GM19023 (cell line): ENCODE data around the gene NBPF8.
A peak's percentile ranks its signal among the peaks of the same experiment; 100 is the strongest.
"Not testable (repeated sequence)": the region's sequence is repeated elsewhere in the genome, so short reads cannot be mapped to it uniquely, and the experiment has no call there.

Source experiments
- ATAC-seq: cut with Tn5 transposase; IDR thresholded peaks from one replicate; pipeline ENCODE4 v1.9.1; 2021; ENCODE audit warnings: mild to moderate bottlenecking, moderate library complexity; ENCODE audit not compliant: unreplicated experiment

NBPF8 gene, protein sequence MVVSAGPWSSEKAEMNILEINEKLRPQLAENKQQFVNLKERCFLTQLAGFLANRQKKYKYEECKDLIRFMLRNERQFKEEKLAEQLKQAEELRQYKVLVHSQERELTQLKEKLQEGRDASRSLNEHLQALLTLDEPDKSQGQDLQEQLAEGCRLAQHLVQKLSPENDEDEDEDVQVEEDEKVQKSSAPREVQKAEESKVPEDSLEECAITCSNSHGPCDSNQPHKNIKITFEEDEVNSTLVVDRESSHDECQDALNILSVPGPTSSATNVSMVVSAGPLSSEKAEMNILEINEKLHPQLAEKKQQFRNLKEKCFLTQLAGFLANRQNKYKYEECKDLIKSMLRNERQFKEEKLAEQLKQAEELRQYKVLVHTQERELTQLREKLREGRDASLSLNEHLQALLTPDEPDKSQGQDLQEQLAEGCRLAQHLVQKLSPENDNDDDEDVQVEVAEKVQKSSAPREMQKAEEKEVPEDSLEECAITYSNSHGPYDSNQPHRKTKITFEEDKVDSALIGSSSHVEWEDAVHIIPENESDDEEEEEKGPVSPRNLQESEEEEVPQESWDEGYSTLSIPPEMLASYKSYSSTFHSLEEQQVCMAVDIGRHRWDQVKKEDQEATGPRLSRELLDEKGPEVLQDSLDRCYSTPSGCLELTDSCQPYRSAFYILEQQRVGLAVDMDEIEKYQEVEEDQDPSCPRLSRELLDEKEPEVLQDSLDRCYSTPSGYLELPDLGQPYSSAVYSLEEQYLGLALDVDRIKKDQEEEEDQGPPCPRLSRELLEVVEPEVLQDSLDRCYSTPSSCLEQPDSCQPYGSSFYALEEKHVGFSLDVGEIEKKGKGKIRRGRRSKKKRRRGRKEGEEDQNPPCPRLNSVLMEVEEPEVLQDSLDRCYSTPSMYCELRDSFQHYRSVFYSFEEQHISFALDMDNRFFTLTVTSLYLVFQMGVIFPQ

DNA sequence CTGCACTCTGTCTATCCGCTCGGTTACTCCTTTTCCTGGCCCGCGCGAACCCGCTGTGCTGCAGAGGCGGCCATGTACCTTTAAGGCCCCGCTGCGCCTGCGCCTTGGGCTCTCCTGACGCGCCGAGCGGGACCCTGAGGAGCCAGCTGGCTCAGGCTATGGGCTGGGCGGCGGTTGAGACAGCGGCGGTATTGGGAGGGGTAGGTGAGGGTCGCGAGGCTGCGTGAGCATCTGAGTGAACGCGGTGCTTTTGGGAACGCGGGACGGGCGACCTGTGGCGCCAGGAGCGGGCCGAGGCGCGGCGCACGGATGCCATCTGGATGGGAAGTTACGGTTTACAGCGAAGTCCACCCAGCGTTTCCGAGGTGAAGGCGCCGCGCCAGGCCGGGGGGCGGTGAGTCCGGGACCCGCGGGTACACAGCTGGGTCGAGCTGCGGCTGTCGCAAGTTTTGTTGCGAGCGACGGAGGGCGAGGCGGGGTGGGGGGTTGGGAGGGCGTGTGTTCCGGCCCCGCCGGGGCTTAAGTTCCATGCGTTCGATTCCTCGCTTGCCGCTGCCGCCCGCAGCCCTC, at the start of gene NBPF8:
NBPF8 (plus strand) TSS at position 125 of the 570 bp plus-strand sequence. CDS start 21,488 bp downstream, outside the sequence.
- ATAC-seq, result peak; percentile 99

- not testable (repeated sequence) for ATAC-seq
Measured at GRCh38 chr1:120367709-120368108, 47.1 kb upstream of the NBPF8 start.

DNA sequence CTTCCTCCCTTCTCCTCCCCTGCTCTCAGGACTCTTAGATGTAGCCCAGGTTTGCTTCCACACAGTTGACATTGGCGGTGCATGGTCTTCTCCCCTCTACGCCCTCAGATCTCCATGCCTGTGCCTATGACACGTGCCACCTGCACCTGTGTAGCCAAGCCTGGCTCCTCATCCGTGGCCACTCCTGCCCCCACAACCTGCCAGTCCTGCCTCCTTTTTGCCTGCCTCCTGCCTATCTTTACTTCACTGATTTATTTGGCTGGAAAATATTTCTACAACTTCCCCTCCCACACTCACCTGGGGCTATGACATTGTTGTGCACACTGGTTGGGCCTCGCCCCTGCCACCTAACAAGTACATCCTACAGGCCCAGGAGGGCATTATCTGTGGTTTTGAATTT, 28.2 kb upstream of the NBPF8 start:
- ATAC-seq, result not testable (repeated sequence)

GRCh38 chr1:120388597-120389126, 26.2 kb upstream of the NBPF8 start:
- ATAC-seq, result not testable (repeated sequence)

DNA sequence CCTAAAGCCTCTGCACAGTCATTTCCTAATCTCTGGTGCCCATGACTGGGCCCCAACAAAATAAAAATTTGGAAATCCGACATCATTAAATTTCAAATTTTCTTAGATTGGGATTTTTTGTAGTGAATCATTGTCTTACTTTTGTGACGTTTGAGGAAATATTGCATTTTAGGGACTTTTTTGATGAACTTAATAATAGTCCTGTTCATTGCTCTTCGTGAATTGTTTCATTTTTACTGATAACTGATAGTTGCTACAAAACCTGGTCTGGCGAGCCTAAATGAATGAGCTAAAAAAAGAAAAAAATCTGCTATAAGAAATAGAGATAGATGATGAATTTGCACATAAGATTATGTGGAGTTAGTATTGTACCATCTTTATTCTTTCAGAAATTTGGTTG, 23.5 kb upstream of the NBPF8 start:
- not testable (repeated sequence) for ATAC-seq

DNA sequence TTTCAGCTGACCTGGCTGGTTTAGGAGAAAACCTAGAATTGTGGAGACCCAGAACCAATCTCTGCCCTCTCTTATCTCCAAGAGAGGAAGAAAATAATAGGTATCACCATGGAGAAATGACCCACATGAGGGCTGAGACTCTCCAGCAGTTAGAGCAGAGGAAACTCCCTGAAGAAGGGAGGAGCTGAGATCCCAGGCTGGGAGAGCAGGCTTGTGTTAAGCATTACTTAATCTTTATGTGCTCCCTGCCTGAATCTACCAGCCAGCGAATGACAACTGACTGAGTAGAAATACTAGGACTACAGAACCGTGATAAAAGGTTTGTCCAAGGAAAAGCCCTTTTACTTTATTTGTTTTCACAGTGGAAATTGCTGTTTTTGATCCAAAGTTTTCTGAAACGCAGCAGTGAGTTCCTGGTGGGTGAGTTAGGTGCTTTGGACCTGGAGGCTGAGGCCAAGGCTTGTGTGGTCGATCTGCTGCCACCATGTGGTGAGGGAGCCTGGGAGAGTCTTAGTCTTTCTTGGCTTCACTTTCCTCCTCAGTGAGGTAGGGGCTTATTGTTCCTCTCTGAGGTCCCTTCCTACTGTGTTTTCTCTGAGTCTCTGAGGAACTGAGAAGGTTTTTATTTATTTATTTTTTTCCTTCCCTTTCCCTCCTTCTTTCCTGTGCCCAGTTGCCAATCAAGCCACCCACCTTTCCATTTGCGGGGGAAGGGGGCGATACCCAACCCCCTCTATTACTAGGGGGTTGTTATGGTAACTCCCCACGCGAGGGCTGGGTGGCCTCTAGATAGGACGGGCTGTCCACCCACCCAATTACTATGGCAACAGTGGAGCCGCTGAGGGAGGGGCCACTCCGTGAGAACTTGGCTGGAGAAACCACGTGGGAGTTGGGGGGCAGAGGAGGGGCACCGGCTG, 21.3 kb upstream of the NBPF8 start:
- not testable (repeated sequence) for ATAC-seq

DNA sequence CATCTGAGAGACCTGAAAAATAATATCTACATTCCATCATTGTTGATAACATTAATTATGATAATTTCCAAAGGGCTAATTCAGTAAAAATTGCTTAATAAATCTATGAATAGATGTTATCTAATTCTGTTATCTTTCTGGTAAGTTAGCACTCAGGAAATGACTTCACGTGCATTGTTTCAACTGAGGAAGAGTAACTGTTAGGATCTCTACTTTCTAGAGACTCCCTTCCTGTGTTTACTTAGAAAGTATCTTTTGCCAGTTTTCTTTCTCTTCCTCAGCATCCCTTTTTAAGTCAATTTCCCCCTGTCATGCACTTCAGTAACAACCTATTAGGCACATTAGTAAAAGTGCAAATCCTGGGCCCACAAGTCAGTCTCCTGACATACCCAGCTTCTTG, 9.5 kb upstream of the NBPF8 start:
- ATAC-seq, result not testable (repeated sequence)

GRCh38 chr1:120414451-120414850, 384 bp upstream of the NBPF8 start:
- ATAC-seq, result not testable (repeated sequence)

DNA sequence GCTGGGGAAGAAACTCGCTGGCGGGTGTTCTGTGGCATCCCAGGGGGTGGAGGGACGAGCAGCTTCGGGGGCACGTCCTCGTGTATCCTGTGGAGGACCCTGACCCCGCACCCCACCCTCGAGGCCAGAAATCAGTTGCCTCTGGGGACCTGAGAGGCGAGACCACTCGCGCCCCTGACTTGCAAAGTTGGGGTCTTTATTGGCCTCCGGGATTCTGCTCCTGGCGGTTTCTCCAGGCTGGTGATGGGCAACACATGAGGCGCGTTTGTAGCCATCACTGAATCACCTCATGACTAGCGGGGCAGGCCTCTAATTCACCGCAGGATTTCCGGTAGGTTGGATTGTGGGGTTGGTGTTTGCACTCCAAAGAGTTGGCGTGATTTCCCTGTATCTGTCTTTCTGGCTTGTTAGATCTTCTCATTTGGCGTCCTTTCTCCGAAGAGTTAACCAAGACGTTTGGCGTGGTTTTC, 692 bp downstream of the NBPF8 start:
- ATAC-seq, result peak; percentile 47

GRCh38 chr1:120425063-120425462, 10.2 kb downstream of the NBPF8 start:
- not testable (repeated sequence) for ATAC-seq

DNA sequence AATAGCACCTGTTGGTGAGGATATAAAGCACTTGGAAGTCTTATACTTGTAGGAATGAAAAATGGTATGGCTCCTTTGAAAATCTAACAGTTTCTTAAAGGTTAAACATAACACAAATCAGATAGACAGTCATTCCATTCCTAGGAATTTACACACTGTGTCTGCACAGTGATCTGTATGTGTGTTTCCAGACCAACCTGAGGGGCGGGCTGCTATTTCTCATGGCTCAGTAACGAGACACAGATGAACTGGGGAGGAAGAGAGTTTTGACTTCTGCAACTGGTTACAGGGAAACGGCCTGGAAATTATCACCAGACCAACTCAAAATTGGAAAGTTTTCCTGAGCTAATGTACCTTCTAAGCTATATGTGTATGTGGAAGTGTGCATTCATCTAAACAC, 16.8 kb downstream of the NBPF8 start:
- not testable (repeated sequence) for ATAC-seq

- not testable (repeated sequence) for ATAC-seq
Measured at GRCh38 chr1:120433831-120434230, 19.0 kb downstream of the NBPF8 start.

DNA sequence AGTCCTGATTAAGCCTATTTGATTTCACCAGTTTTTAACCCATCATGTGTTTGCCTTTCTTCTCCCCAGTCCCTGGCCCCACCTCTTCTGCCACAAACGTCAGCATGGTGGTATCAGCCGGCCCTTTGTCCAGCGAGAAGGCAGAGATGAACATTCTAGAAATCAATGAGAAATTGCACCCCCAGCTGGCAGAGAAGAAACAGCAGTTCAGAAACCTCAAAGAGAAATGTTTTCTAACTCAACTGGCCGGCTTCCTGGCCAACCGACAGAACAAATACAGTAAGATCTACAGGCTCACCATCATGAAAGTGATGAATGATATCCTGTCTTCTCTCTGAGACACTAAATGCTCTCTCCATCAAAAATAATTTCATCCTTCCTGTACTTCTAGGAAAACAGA, 34.3 kb downstream of the NBPF8 start:
- ATAC-seq, result not testable (repeated sequence)
